Lung (tissue), 12 donors: ENCODE data around the gene PRG2. TPM values are rescaled to one million over a fixed set of nuclear protein-coding genes. Genes with fewer than 3 reads are reported as not detected.

Experiments
- ATAC-seq: fragments of 200-7000 bp; cut with Tn5 transposase; one replicate; pipeline ENCODE4 v1.9.1; 2020; ENCODE audit warnings: moderate number of reproducible peaks; ENCODE audit not compliant: insufficient read depth, low FRiP score
- DNase-seq, 3 donors: peaks; one replicate each; pipeline ENCODE4 v3.0.0-alpha.2; 2013 to 2017
- H3K27ac ChIP-seq, 2 donors: one replicate each; pipeline ENCODE4 v1.5.1; 2013; ENCODE audit warnings: mild to moderate bottlenecking in 2 of 2, moderate library complexity in 2 of 2, control low read depth in 1 of 2, inconsistent platforms in 1 of 2, low read depth in 1 of 2, low read length in 1 of 2
- H3K27me3 ChIP-seq, 3 donors: one replicate each; pipeline ENCODE4 v1.5.1; 2013; ENCODE audit warnings: low read length in 2 of 3; ENCODE audit not compliant: control insufficient read depth in 3 of 3, insufficient read depth in 3 of 3
- H3K36me3 ChIP-seq, 4 donors: one replicate each; pipeline ENCODE4 v1.5.1; 2013; ENCODE audit warnings: low read length in 4 of 4, mild to moderate bottlenecking in 1 of 4, moderate library complexity in 1 of 4; ENCODE audit not compliant: control insufficient read depth in 4 of 4, insufficient read depth in 4 of 4
- H3K4me1 ChIP-seq, 5 donors: one replicate each; pipeline ENCODE4 v1.5.1; 2013; ENCODE audit warnings: low read length in 5 of 5, mild to moderate bottlenecking in 2 of 5, moderate library complexity in 1 of 5; ENCODE audit not compliant: control insufficient read depth in 5 of 5, insufficient read depth in 5 of 5
- H3K4me3 ChIP-seq: one replicate; pipeline ENCODE4 v1.5.1; 2013; ENCODE audit warnings: mild to moderate bottlenecking, control low read depth, moderate library complexity
- H3K9ac ChIP-seq, 2 donors: one replicate each; pipeline ENCODE4 v1.5.1; 2013; ENCODE audit warnings: low read length in 2 of 2, control low read depth in 1 of 2; ENCODE audit not compliant: insufficient read depth in 1 of 2
- H3K9me3 ChIP-seq, 4 donors: one replicate each; pipeline ENCODE4 v1.5.1; 2013; ENCODE audit warnings: low read length in 3 of 4, mild to moderate bottlenecking in 1 of 4, moderate library complexity in 1 of 4; ENCODE audit not compliant: control insufficient read depth in 4 of 4, insufficient read depth in 3 of 4
- WGBS, 2 donors: extraction: QIAGEN DNeasy Blood & Tissue Kit; methylation state at CpG; one replicate each; pipeline ENCODE4 v1.1.7; 2013; 5-methylcytosine and 5-hydroxymethylcytosine counted together
- polyA plus RNA-seq, 2 donors: library from polyadenylated mRNA; stranded (reverse); fragments of 200-250 nt; gene quantifications; one replicate each; pipeline ENCODE4 v1.2.1, GENCODE V29; 2013
- total RNA-seq, 2 donors: library from RNA; depleted of rRNA in 1 of 2; stranded (reverse); fragments of >200 nt in 1 of 2; gene quantifications; one replicate each; pipeline ENCODE4 v1.2.1, GENCODE V29; 2014 to 2021
- TF ChIP-seq, protein P1 (sequence below): IDR thresholded peaks from 2 replicates; pipeline ENCODE4 v1.5.1; 2012; ENCODE audit warnings: mild to moderate bottlenecking; ENCODE audit errors: control extremely low read depth, extremely low read depth
- donor health status: control.
- donor health status: control.
- donor health status: Bipolar disorder and iron deficiency.
- donor health status: healthy.
- donor health status: DM: yes; HTN: yes; CAD: no.

Gene PRG2
- total and polyA plus RNA-seq, 4 donors = 0.68 to 5.3 (median 0.83) TPM

DNA sequence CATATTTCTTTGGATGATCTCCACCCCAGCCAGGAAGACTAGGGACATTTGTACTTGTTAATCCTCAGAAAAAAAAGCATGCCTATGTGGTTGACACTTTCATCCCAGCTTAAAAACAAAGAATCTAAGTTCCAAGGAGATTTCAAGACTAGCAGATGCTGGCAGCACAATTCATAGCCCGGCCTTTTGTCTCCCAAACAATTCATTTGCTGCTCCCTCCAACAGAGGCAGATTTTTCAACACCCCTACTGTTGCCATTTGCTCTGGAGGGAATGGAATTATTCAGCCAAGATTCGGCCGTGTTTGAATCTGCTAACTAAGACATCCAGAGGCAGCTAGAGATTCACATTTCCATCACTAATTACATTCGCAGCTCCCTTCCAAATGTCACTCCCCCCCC lies 37.0 kb downstream of the PRG2 start:
- 70 to 91% methylated on average over 4 of the region's 4 CpGs for WGBS, 2 donors
- Histone ChIP-seq H3K9ac (no peak overlapping the region), H3K27me3 (no peaks in the 10 kb centered on the region), H3K27ac (no peak overlapping the region), H3K4me3 (no peak overlapping the region), H3K36me3 (no peaks in the 10 kb centered on the region), H3K4me1 (no peaks in the 10 kb centered on the region), H3K9me3 (no peaks in the 10 kb centered on the region)
- no peak for DNase-seq
- no peak for ATAC-seq
- TF ChIP-seq, protein P1, sequence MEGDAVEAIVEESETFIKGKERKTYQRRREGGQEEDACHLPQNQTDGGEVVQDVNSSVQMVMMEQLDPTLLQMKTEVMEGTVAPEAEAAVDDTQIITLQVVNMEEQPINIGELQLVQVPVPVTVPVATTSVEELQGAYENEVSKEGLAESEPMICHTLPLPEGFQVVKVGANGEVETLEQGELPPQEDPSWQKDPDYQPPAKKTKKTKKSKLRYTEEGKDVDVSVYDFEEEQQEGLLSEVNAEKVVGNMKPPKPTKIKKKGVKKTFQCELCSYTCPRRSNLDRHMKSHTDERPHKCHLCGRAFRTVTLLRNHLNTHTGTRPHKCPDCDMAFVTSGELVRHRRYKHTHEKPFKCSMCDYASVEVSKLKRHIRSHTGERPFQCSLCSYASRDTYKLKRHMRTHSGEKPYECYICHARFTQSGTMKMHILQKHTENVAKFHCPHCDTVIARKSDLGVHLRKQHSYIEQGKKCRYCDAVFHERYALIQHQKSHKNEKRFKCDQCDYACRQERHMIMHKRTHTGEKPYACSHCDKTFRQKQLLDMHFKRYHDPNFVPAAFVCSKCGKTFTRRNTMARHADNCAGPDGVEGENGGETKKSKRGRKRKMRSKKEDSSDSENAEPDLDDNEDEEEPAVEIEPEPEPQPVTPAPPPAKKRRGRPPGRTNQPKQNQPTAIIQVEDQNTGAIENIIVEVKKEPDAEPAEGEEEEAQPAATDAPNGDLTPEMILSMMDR = no peak

GRCh38 chr11:57353036-57353435 lies 37.4 kb downstream of the PRG2 start:
- 61 to 67% methylated on average over 5 of the region's 5 CpGs for WGBS, 2 donors
- ATAC-seq = no peak
- no peaks in the 10 kb centered on the region for H3K4me1 ChIP-seq

DNA sequence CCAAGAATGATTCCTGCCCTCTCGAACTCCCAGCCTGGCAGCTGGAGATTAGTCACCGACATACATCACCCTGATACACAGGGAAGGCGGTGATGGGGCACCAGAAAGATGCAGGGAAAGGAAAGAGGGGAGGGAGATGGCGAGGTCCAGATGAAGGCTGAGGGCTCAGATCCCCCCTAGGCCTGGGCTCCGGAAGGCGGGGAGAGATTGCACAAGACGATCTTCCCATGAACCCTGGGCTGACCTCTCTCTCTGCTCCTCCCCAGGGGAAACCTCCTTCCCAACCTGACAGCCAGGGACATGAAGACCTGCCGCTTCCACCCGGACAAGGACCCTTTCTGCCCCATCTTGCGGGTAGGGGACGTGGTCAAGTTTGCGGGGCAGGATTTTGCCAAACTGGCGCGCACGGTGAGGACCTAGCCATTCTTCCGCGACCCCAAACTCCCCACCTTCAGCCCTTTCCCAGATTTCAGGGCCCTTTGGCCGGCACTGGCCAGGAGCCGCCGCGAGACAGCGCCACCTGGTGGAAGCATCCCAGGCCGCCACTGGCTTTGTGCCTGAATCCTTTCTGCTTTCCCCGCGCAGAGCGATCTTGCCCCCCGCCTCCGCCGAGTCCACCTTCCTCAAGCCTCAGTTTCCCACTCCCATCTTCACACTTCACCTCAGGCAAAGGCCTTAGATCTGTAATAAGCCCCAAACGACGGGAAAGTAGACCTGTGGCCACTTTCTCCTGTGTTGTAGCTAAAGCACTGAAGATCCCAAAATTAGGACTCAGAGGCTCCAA lies 40.8 kb downstream of the PRG2 start:
- no peaks in the 10 kb centered on the region for H3K36me3 ChIP-seq
- 27 to 28% methylated on average over 30 to 31 of the region's 31 CpGs for WGBS, 2 donors
- peak; percentile 55 to 69 (median 67) for DNase-seq
- no peaks in the 10 kb centered on the region for H3K9me3 ChIP-seq
- no peak overlapping the region for H3K9ac ChIP-seq
- no peak overlapping the region for H3K4me3 ChIP-seq
- ATAC-seq = peak; percentile 80
- no peaks in the 10 kb centered on the region for H3K27me3 ChIP-seq
- H3K27ac ChIP-seq = no peak overlapping the region
- H3K4me1 ChIP-seq = no peaks in the 10 kb centered on the region
- TF ChIP-seq, protein P1 = peak; percentile 58

More at GRCh38 chr11:57353036-57353435, 37.4 kb downstream of the PRG2 start:
- Histone ChIP-seq H3K9me3 (no peaks in the 10 kb centered on the region), H3K27me3 (no peaks in the 10 kb centered on the region), H3K36me3 (no peaks in the 10 kb centered on the region), H3K4me3 (no peak overlapping the region), H3K27ac (no peak overlapping the region), H3K9ac (no peak overlapping the region)
- no peak for DNase-seq
- TF ChIP-seq, protein P1 = no peak
